Stimulated activated naive CD8-positive, alpha-beta T cell treated with anti-CD3 and anti-CD28 coated beads, Interleukin-15, Interleukin-2, amounts not matched to agents 100 ng/mL and 50 ng/mL, for 24 hours (primary cell): ENCODE measurements around the gene SPTBN2.
"Not testable (repeated sequence)": the region's sequence is repeated elsewhere in the genome, so short reads cannot be mapped to it uniquely, and the experiment has no call there.

Source experiments
- H3K27ac Mint-ChIP-seq: one replicate; pipeline ENCODE4 v1.8.0; 2021; ENCODE audit warnings: mild to moderate bottlenecking, mixed read lengths
- H3K27me3 Mint-ChIP-seq: one replicate; pipeline ENCODE4 v1.8.0; 2021; ENCODE audit warnings: mixed read lengths
- H3K36me3 Mint-ChIP-seq: one replicate; pipeline ENCODE4 v1.8.0; 2021; ENCODE audit warnings: low read depth, mixed read lengths
- H3K4me1 Mint-ChIP-seq: one replicate; pipeline ENCODE4 v1.8.0; 2021; ENCODE audit warnings: low read depth, mixed read lengths
- H3K4me3 Mint-ChIP-seq: one replicate; pipeline ENCODE4 v1.8.0; 2021; ENCODE audit warnings: mild to moderate bottlenecking, mixed read lengths
- H3K9me3 Mint-ChIP-seq: one replicate; pipeline ENCODE4 v1.8.0; 2021; ENCODE audit warnings: mixed read lengths

SPTBN2 gene

DNA sequence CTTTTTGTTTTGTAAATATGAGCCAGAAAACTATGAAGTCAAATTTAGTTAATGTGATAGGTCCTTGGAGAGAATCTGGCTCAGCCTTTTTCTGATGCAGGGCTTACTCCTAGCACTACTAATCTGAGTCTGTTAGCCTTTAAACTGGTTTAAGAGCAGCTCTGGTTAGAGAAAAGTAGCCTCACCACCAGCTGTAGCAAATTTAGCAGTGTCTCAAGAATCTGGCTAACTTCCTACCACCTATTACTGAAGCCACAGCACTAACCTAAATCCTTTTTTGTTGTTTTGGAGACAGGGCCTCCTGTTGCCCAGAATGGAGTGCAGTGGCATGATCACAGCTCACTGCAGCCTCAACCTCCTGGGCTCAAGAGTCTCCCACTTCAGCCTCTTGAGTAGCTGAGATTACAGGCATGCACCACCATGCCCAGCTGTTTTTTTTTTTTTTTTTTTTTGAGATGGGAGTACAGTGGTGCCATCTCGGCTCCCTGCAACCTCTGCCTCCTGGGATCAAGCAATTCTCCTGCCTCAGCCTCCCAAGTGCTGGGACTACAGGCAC, 65.2 kb downstream of the SPTBN2 start:
- no peaks in the 10 kb centered on the region for H3K9me3 Mint-ChIP-seq

GRCh38 chr11:66659763-66660162, 69.3 kb downstream of the SPTBN2 start:
- Mint-ChIP-seq H3K4me1 (peaks cover 14% of the 10 kb centered on the region), H3K27me3 (no peaks in the 10 kb centered on the region), H3K9me3 (no peaks in the 10 kb centered on the region), H3K27ac (peak overlapping the region; percentile 29), H3K4me3 (no peak overlapping the region), H3K36me3 (peaks cover 37% of the 10 kb centered on the region)

More for the DNA sequence above, 65.2 kb downstream of the SPTBN2 start:
- peaks cover 17% of the 10 kb centered on the region for H3K4me1 Mint-ChIP-seq
- H3K27ac Mint-ChIP-seq, result no peak overlapping the region
- no peaks in the 10 kb centered on the region for H3K27me3 Mint-ChIP-seq
- no peak overlapping the region for H3K4me3 Mint-ChIP-seq
- peaks cover 59% of the 10 kb centered on the region for H3K36me3 Mint-ChIP-seq

DNA sequence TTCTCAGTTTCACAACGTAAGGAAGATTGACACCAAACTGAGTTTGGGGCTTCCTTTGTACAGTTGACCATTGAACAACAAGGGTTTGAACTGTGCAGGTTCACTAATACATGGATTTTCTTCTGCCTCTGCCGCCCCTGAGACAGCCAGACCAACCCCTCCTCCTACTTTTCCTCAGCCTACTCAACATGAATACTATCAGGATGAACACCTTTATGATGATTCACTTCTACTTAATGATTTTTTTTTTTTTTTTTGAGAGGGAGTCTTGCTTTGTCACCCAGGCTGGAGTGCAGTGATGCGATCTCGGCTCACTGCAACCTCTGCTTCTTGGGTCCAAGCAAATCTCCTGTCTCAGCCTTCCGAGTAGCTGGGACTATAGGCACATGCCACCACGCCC, 75.9 kb downstream of the SPTBN2 start:
- Mint-ChIP-seq H3K4me3 (no peak overlapping the region), H3K9me3 (no peaks in the 10 kb centered on the region), H3K4me1 (peaks cover 34% of the 10 kb centered on the region), H3K36me3 (peaks cover 51% of the 10 kb centered on the region), H3K27ac (peak overlapping the region; percentile 36), H3K27me3 (no peaks in the 10 kb centered on the region)

GRCh38 chr11:66652651-66653050, 76.4 kb downstream of the SPTBN2 start:
- H3K4me3 Mint-ChIP-seq, result no peak overlapping the region
- H3K27me3 Mint-ChIP-seq, result no peaks in the 10 kb centered on the region
- H3K9me3 Mint-ChIP-seq, result no peaks in the 10 kb centered on the region
- H3K36me3 Mint-ChIP-seq, result peaks cover 55% of the 10 kb centered on the region
- H3K27ac Mint-ChIP-seq, result peak overlapping the region; percentile 36
- peaks cover 37% of the 10 kb centered on the region for H3K4me1 Mint-ChIP-seq

GRCh38 chr11:66651016-66651415, 78.0 kb downstream of the SPTBN2 start:
- Mint-ChIP-seq H3K27ac (peak overlapping the region; percentile 31), H3K36me3 (peaks cover 71% of the 10 kb centered on the region), H3K27me3 (no peaks in the 10 kb centered on the region), H3K4me3 (no peak overlapping the region), H3K9me3 (no peaks in the 10 kb centered on the region), H3K4me1 (peaks cover 53% of the 10 kb centered on the region)

GRCh38 chr11:66649903-66650302, 79.1 kb downstream of the SPTBN2 start:
- no peaks in the 10 kb centered on the region for H3K9me3 Mint-ChIP-seq
- no peaks in the 10 kb centered on the region for H3K27me3 Mint-ChIP-seq
- no peak overlapping the region for H3K4me3 Mint-ChIP-seq
- H3K27ac Mint-ChIP-seq, result peak overlapping the region; percentile 26
- peaks cover 64% of the 10 kb centered on the region for H3K4me1 Mint-ChIP-seq
- H3K36me3 Mint-ChIP-seq, result peaks cover 74% of the 10 kb centered on the region

- peaks cover 83% of the 10 kb centered on the region for H3K4me1 Mint-ChIP-seq
- no peaks in the 10 kb centered on the region for H3K9me3 Mint-ChIP-seq
- H3K36me3 Mint-ChIP-seq, result peaks cover 91% of the 10 kb centered on the region
- no peak overlapping the region for H3K4me3 Mint-ChIP-seq
- peak overlapping the region; percentile 49 for H3K27ac Mint-ChIP-seq
- no peaks in the 10 kb centered on the region for H3K27me3 Mint-ChIP-seq
Measured at GRCh38 chr11:66646828-66647227, 82.2 kb downstream of the SPTBN2 start.

DNA sequence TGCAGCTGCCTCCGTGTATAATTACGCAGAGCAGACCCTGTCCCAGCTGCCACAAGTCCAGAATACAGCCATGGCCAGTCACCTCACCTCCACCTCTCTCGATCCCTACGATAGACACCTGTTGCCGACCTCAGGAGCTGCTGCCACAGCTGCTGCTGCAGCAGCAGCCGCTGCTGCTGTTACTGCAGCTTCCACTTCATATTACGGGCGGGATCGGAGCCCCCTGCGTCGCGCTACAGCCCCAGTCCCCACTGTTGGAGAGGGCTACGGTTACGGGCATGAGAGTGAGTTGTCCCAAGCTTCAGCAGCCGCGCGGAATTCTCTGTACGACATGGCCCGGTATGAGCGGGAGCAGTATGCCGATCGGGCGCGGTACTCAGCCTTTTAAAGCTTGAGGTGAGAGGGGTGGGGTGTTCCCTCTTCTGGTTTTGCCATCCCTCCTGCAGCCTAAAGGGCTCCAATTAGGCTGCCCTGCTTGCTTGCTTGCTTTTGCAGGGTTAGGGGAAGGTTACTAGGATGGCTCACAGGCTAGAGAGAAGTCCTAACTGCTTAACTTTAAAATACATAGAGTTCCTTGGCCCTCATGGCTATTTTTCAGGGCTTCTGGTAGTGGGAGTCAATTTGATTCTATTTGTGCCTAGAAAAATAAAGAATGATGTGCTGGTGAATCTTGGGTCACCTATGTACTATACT, 85.1 kb downstream of the SPTBN2 start:
- H3K4me3 Mint-ChIP-seq, result peak overlapping the region; percentile 90
- peaks cover 95% of the 10 kb centered on the region for H3K36me3 Mint-ChIP-seq
- no peaks in the 10 kb centered on the region for H3K27me3 Mint-ChIP-seq
- no peak overlapping the region for H3K27ac Mint-ChIP-seq
- peaks cover 89% of the 10 kb centered on the region for H3K4me1 Mint-ChIP-seq
- H3K9me3 Mint-ChIP-seq, result no peaks in the 10 kb centered on the region

GRCh38 chr11:66641834-66642233, 87.2 kb downstream of the SPTBN2 start:
- peaks cover 91% of the 10 kb centered on the region for H3K4me1 Mint-ChIP-seq
- peaks cover 96% of the 10 kb centered on the region for H3K36me3 Mint-ChIP-seq
- peak overlapping the region; percentile 90 for H3K4me3 Mint-ChIP-seq
- H3K27me3 Mint-ChIP-seq, result no peaks in the 10 kb centered on the region
- no peaks in the 10 kb centered on the region for H3K9me3 Mint-ChIP-seq
- peak overlapping the region; percentile 87 for H3K27ac Mint-ChIP-seq

- H3K27me3 Mint-ChIP-seq, H3K9me3 Mint-ChIP-seq: not testable (repeated sequence)
- Mint-ChIP-seq H3K36me3 (peaks cover 88% of the 10 kb centered on the region), H3K4me1 (peaks cover 77% of the 10 kb centered on the region), H3K4me3 (peak overlapping the region; percentile 90), H3K27ac (peak overlapping the region; percentile 97)
Measured at GRCh38 chr11:66639814-66640340, 89.1 kb downstream of the SPTBN2 start.

GRCh38 chr11:66639066-66639813, 89.8 kb downstream of the SPTBN2 start:
- Mint-ChIP-seq H3K9me3 (no peaks in the 10 kb centered on the region), H3K36me3 (peaks cover 88% of the 10 kb centered on the region), H3K27ac (peak overlapping the region; percentile 97), H3K4me3 (peak overlapping the region; percentile 90), H3K27me3 (no peaks in the 10 kb centered on the region), H3K4me1 (peaks cover 76% of the 10 kb centered on the region)

- Mint-ChIP-seq H3K27me3 (no peaks in the 10 kb centered on the region), H3K4me1 (peaks cover 69% of the 10 kb centered on the region), H3K36me3 (peaks cover 83% of the 10 kb centered on the region), H3K9me3 (no peaks in the 10 kb centered on the region), H3K27ac (peak within 1 kb of the TSS; percentile 97), H3K4me3 (peak within 1 kb of the TSS; percentile 90)
Measured at GRCh38 chr11:66638177-66639065, 90.6 kb downstream of the SPTBN2 start, which contains the start of gene RBM4. Gene RBM4 (plus strand): TSS chr11:66638703. CDS start chr11:66639712, 1,009 bp downstream.

GRCh38 chr11:66637557-66638176, 91.3 kb downstream of the SPTBN2 start:
- Mint-ChIP-seq H3K36me3 (peaks cover 82% of the 10 kb centered on the region), H3K9me3 (no peaks in the 10 kb centered on the region), H3K27ac (peak overlapping the region; percentile 97), H3K4me1 (peaks cover 61% of the 10 kb centered on the region), H3K27me3 (no peaks in the 10 kb centered on the region), H3K4me3 (peak overlapping the region; percentile 90)

GRCh38 chr11:66636411-66636810, 92.6 kb downstream of the SPTBN2 start:
- Mint-ChIP-seq H3K27me3 (no peaks in the 10 kb centered on the region), H3K9me3 (no peaks in the 10 kb centered on the region), H3K4me1 (peaks cover 56% of the 10 kb centered on the region), H3K27ac (peak overlapping the region; percentile 97), H3K36me3 (peaks cover 78% of the 10 kb centered on the region), H3K4me3 (no peak overlapping the region)
